ENCODE measurements around the gene HTRA3.

The HTRA3 gene

GRCh38 chr4:8297691-8298485, 28.3 kb downstream of the HTRA3 start:
- no peak for DNase-seq

GRCh38 chr4:8300832-8301231, 31.3 kb downstream of the HTRA3 start:
- no peak for DNase-seq

GRCh38 chr4:8301851-8302730, 32.5 kb downstream of the HTRA3 start:
- no peak for DNase-seq

- no peak for DNase-seq
Observed at GRCh38 chr4:8303081-8303480, 33.5 kb downstream of the HTRA3 start.

- DNase-seq: peak; percentile 11 to 53
Observed at GRCh38 chr4:8303485-8304281, 34.1 kb downstream of the HTRA3 start.

GRCh38 chr4:8304827-8305695, 35.5 kb downstream of the HTRA3 start:
- DNase-seq: no peak

GRCh38 chr4:8305851-8306471, 36.4 kb downstream of the HTRA3 start:
- DNase-seq: no peak

GRCh38 chr4:8306511-8307021, 37.0 kb downstream of the HTRA3 start:
- DNase-seq: no peak

- DNase-seq: no peak
Observed at GRCh38 chr4:8307121-8307520, 37.6 kb downstream of the HTRA3 start.

- DNase-seq: no peak
Observed at GRCh38 chr4:8307714-8308113, 38.2 kb downstream of the HTRA3 start.

GRCh38 chr4:8308144-8308543, 38.6 kb downstream of the HTRA3 start:
- DNase-seq: no peak

GRCh38 chr4:8308856-8309771, 39.6 kb downstream of the HTRA3 start:
- no peak for DNase-seq

- no peak for DNase-seq
Observed at GRCh38 chr4:8310306-8310705, 40.8 kb downstream of the HTRA3 start.

- DNase-seq: no peak
Observed at GRCh38 chr4:8311101-8312068, 41.8 kb downstream of the HTRA3 start.

GRCh38 chr4:8312069-8312445, 42.5 kb downstream of the HTRA3 start:
- DNase-seq: no peak

GRCh38 chr4:8312976-8313375, 43.4 kb downstream of the HTRA3 start:
- no peak for DNase-seq

- no peak for DNase-seq
Observed at GRCh38 chr4:8314691-8315255, 45.2 kb downstream of the HTRA3 start.

- peak in 1 of 2 experiments; percentile 60 for DNase-seq
Observed at GRCh38 chr4:8315435-8316250, 46.1 kb downstream of the HTRA3 start.

Data from SW 1271 (cell line).